ENCODE results near the gene RHEBL1.

Gene RHEBL1

GRCh38 chr12:49069507-49070346 lies at the start of gene RHEBL1:
TSS of gene RHEBL1 (minus strand) at chr12:49069979. CDS start at chr12:49069785, 194 bp downstream.
- DNase-seq (ENCODE audit: low read depth) = peak; percentile 99

GRCh38 chr12:49111206-49111605 lies 41.4 kb upstream of the RHEBL1 start:
- DNase-seq (ENCODE audit: low read depth) = no peak

- DNase-seq (ENCODE audit: low read depth) = peak; percentile 95
Observed at GRCh38 chr12:49110464-49111155, 40.8 kb upstream of the RHEBL1 start, which contains the start of gene LMBR1L. TSS of gene LMBR1L (minus strand) at chr12:49110847. CDS start at chr12:49110555, 292 bp downstream.

- DNase-seq (ENCODE audit: low read depth) = no peak
Observed at GRCh38 chr12:49109641-49110463, 40.1 kb upstream of the RHEBL1 start.

GRCh38 chr12:49108958-49109404 lies 39.2 kb upstream of the RHEBL1 start:
- no peak for DNase-seq (ENCODE audit: low read depth)

- DNase-seq (ENCODE audit: low read depth) = no peak
Observed at GRCh38 chr12:49105504-49106084, 35.8 kb upstream of the RHEBL1 start.

GRCh38 chr12:49104822-49105221 lies 35.0 kb upstream of the RHEBL1 start:
- DNase-seq (ENCODE audit: low read depth) = no peak

- DNase-seq (ENCODE audit: low read depth) = no peak
Observed at GRCh38 chr12:49100380-49100779, 30.6 kb upstream of the RHEBL1 start.

GRCh38 chr12:49098703-49099102 lies 28.9 kb upstream of the RHEBL1 start:
- no peak for DNase-seq (ENCODE audit: low read depth)

- DNase-seq (ENCODE audit: low read depth) = peak; percentile 35
Observed at GRCh38 chr12:49098035-49098451, 28.3 kb upstream of the RHEBL1 start.

- no peak for DNase-seq (ENCODE audit: low read depth)
Observed at GRCh38 chr12:49097381-49097780, 27.6 kb upstream of the RHEBL1 start.

GRCh38 chr12:49094975-49095365 lies 25.2 kb upstream of the RHEBL1 start:
- DNase-seq (ENCODE audit: low read depth) = no peak

- DNase-seq (ENCODE audit: low read depth) = no peak
Observed at GRCh38 chr12:49094160-49094974, 24.6 kb upstream of the RHEBL1 start, which contains the start of gene DHH. TSS of gene DHH (minus strand) at chr12:49094801. CDS start at chr12:49094512, 289 bp downstream.

- DNase-seq (ENCODE audit: low read depth) = no peak
Observed at GRCh38 chr12:49093792-49094159, 24.0 kb upstream of the RHEBL1 start.

- DNase-seq (ENCODE audit: low read depth) = no peak
Observed at GRCh38 chr12:49092816-49093406, 23.1 kb upstream of the RHEBL1 start.

GRCh38 chr12:49092086-49092815 lies 22.5 kb upstream of the RHEBL1 start:
- peak; percentile 67 for DNase-seq (ENCODE audit: low read depth)

- no peak for DNase-seq (ENCODE audit: low read depth)
Observed at GRCh38 chr12:49091836-49092085, 22.0 kb upstream of the RHEBL1 start.

- no peak for DNase-seq (ENCODE audit: low read depth)
Observed at GRCh38 chr12:49091056-49091835, 21.5 kb upstream of the RHEBL1 start.
